Right lobe of liver (tissue), 6 donors: Measurements from ENCODE around the gene CACNB2. TPM values are rescaled to one million over a fixed set of nuclear protein-coding genes. Genes with fewer than 3 reads are reported as not detected.

Experiments used
- ATAC-seq, 4 donors: fragments of 200-7000 bp; cut with Tn5 transposase; one replicate each; pipeline ENCODE4 v1.9.1; 2020; ENCODE audit warnings: mild to moderate bottlenecking in 4 of 4, moderate library complexity in 4 of 4
- DNase-seq, 3 donors: peaks; one replicate each; pipeline ENCODE4 v3.0.0-alpha.2; 2020
- H3K27ac ChIP-seq, 3 donors: fragments of 200-600 bp; one replicate each; pipeline ENCODE4 v1.8.0; 2022
- H3K27me3 ChIP-seq, 2 donors: fragments of 200-600 bp; one replicate each; pipeline ENCODE4 v1.8.0; 2022
- H3K36me3 ChIP-seq, 4 donors: fragments of 200-600 bp; sonication (generic) in 1 of 4; one replicate each; pipeline versions ENCODE4 v1.5.1 to v1.8.0; 2017 to 2022; ENCODE audit warnings: control low read depth in 1 of 4
- H3K4me1 ChIP-seq, 4 donors: fragments of 200-600 bp; sonication (generic) in 1 of 4; one replicate each; pipeline versions ENCODE4 v1.5.1 to v1.8.0; 2017 to 2022; ENCODE audit warnings: control low read depth in 1 of 4
- H3K4me3 ChIP-seq, 3 donors: fragments of 200-600 bp; one replicate each; pipeline ENCODE4 v1.8.0; 2022
- H3K9me3 ChIP-seq, 4 donors: fragments of 200-600 bp; sonication (generic) in 1 of 4; one replicate each; pipeline versions ENCODE4 v1.5.1 to v1.8.0; 2017 to 2022; ENCODE audit warnings: control low read depth in 1 of 4
- POLR2A ChIP-seq: fragments of 450-650 bp; IDR thresholded peaks from one replicate; pipeline ENCODE4 v1.6.1; 2017; ENCODE audit warnings: antibody characterized with exemption, mild to moderate bottlenecking
- WGBS: methylation state at CpG from one replicate; pipeline ENCODE4 v1.1.6; 2018; ENCODE audit warnings: low coverage, low lambda C conversion rate; ENCODE audit not compliant: insufficient coverage; ENCODE audit errors: missing lambda C conversion rate; 5-methylcytosine and 5-hydroxymethylcytosine counted together
- intact Hi-C, 2 donors: fragments of 100-400 bp; cut with DNase I; formaldehyde crosslinking; loops; one replicate each; pipeline versions ENCODE4 v1.11.2 to v1.14.1; 2022
- total RNA-seq, 6 experiments: library from RNA; depleted of rRNA in 2 of 6; stranded (reverse); fragments of >200 nt in 2 of 6; fragmentation: NEBNext Ultra II Directional in 3 of 6; extraction: Animal tissue kit (Norgen Biotek cat#: 25700) in 3 of 6; gene quantifications; one replicate each; pipeline versions ENCODE4 v1.1.0 to v1.2.4, GENCODE V29; 2016 to 2023
- TF ChIP-seq, protein P1 (sequence below), 4 donors: fragments of 200-600 bp in 3 of 4; fragments of 450-650 bp in 1 of 4; IDR thresholded peaks; one replicate each; pipeline versions ENCODE4 v1.5.1 to v1.8.0; 2016 to 2022; ENCODE audit warnings: antibody characterized with exemption in 4 of 4, mild to moderate bottlenecking in 2 of 4
- donor health status: DM: no; HTN: yes; CAD: no.
- donor health status: DM: no; HTN: no; CAD: no.
- donor health status: DM: no; HTN: no; CAD: no.
- donor health status: DM: no; HTN: yes; CAD: no.
- donor health status: DM: no; HTN: yes; CAD: no.

CACNB2 gene
- total RNA-seq, 6 experiments from 2014 or later = 0.12 to 1.8 (median 1.0) TPM; not detected in 1

DNA sequence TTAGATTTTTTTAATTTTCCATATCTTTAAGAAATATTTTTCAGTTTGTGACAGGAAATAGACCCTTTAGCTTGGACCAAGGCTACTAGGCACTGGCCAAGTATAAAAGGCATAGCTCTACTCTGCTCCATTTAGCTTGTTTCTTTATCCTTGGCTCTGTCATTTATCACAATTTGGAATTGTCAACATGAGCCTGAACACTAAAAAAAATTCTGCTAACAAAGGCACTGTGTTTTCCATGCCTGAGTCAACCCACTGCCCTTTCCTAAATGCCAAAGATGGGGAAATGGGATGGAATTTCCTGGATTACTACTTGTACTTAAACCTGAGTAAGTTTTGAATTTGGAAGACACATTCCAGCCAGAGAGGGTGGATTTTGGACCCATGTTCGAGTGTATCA, 382.8 kb downstream of the CACNB2 start:
- H3K9me3 ChIP-seq = no peaks in the 10 kb centered on the region
- WGBS = 38% methylated on average over 1 of the region's 1 CpG
- H3K27me3 ChIP-seq = no peaks in the 10 kb centered on the region
- intact Hi-C loops = no loop called here
- H3K36me3 ChIP-seq = no peaks in the 10 kb centered on the region
- TF ChIP-seq, protein P1, sequence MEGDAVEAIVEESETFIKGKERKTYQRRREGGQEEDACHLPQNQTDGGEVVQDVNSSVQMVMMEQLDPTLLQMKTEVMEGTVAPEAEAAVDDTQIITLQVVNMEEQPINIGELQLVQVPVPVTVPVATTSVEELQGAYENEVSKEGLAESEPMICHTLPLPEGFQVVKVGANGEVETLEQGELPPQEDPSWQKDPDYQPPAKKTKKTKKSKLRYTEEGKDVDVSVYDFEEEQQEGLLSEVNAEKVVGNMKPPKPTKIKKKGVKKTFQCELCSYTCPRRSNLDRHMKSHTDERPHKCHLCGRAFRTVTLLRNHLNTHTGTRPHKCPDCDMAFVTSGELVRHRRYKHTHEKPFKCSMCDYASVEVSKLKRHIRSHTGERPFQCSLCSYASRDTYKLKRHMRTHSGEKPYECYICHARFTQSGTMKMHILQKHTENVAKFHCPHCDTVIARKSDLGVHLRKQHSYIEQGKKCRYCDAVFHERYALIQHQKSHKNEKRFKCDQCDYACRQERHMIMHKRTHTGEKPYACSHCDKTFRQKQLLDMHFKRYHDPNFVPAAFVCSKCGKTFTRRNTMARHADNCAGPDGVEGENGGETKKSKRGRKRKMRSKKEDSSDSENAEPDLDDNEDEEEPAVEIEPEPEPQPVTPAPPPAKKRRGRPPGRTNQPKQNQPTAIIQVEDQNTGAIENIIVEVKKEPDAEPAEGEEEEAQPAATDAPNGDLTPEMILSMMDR (IDR thresholded peaks at IDR 0.05) = no peak
- TF ChIP-seq POLR2A = no peak
- DNase-seq = no peak
- no peaks in the 10 kb centered on the region for H3K4me1 ChIP-seq
- no peak overlapping the region for H3K4me3 ChIP-seq
- no peak for ATAC-seq
- H3K27ac ChIP-seq = no peak overlapping the region

DNA sequence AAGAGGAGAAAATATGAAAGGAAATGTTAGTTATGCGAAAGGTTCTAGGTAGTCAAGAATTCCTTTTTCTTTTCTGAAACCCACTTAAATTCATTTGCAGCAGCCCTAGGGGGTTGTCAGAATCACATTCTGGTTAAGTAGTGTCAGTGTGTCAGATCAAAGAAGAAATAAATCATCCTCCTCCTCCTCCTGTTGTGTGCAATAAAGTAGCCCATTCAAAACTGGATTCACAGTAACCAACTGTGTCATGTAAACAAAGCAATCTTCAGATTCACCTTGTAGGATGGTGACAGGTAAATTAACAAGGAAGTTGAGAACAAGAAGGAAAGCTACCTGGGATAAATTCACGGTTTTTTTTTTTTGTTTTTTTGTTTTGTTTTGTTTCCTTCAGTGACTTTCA, 383.6 kb downstream of the CACNB2 start:
- Histone ChIP-seq H3K27ac (no peak overlapping the region), H3K27me3 (no peaks in the 10 kb centered on the region), H3K4me3 (no peak overlapping the region), H3K9me3 (no peaks in the 10 kb centered on the region), H3K36me3 (no peaks in the 10 kb centered on the region), H3K4me1 (no peaks in the 10 kb centered on the region)
- DNase-seq = no peak
- intact Hi-C loops = no loop called here
- 93% methylated on average over 2 of the region's 2 CpGs for WGBS
- TF ChIP-seq POLR2A = no peak
- TF ChIP-seq, protein P1 (IDR thresholded peaks at IDR 0.05) = no peak
- ATAC-seq = no peak

DNA sequence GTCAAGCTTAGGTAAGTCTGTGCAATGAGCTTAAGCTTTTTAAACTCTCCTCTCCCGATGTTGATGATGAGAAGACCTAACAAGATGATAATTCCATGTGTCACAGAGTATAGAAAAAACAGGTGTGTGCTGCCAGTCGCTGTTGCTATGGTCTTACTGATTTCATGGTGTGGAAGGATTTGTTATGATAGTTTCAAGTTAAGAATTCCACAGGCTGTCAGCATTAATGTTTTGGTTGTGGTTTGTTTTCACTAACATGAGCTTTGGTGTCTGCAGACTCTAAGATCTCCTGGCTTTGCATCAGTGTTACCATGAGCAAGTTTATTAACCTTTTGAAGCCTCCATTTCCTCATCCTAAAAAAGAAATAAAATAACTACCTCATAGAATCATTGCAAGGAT, 387.5 kb downstream of the CACNB2 start:
- ATAC-seq (no peak), DNase-seq (no peak)
- Histone ChIP-seq H3K27ac (no peak overlapping the region), H3K4me3 (no peak overlapping the region), H3K4me1 (no peaks in the 10 kb centered on the region), H3K27me3 (no peaks in the 10 kb centered on the region), H3K36me3 (peaks cover 0 to 4% (median 0%) of the 10 kb centered on the region in 4 donors), H3K9me3 (no peaks in the 10 kb centered on the region)
- no peak for TF ChIP-seq POLR2A
- TF ChIP-seq, protein P1 (IDR thresholded peaks at IDR 0.05) = no peak
- intact Hi-C loops = no loop called here
- WGBS = 95% methylated on average over 2 of the region's 2 CpGs

DNA sequence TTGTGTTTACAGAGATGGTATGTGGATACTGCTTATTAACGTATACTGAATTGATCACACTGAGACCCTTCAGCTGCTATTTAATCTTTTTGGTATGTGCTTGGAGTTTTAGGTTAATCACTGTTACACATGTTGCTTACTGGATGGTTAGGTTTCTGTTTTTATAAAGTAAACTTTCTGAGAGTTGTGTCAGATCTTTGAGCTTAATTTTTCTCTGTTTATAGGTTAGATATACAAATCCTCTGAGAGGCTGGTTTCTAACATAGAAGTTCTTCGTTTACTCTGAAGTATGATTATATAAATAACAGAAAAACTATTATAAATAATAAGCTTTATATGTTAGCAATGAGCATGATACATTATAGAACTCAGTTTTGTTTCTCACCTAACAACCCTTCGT, 388.1 kb downstream of the CACNB2 start:
- Histone ChIP-seq H3K27me3 (no peaks in the 10 kb centered on the region), H3K9me3 (no peaks in the 10 kb centered on the region), H3K36me3 (peaks cover 0 to 4% (median 0%) of the 10 kb centered on the region in 4 donors), H3K4me3 (no peak overlapping the region), H3K4me1 (no peaks in the 10 kb centered on the region), H3K27ac (no peak overlapping the region)
- no peak for TF ChIP-seq POLR2A
- DNase-seq (no peak), ATAC-seq (no peak)
- 94% methylated on average over 3 of the region's 3 CpGs for WGBS
- intact Hi-C loops = no loop called here

- intact Hi-C loops = no loop called here
- H3K4me1 ChIP-seq = no peaks in the 10 kb centered on the region
- no peaks in the 10 kb centered on the region for H3K27me3 ChIP-seq
- no peak for DNase-seq
- no peaks in the 10 kb centered on the region for H3K9me3 ChIP-seq
- peaks cover 0 to 6% (median 2%) of the 10 kb centered on the region in 4 donors for H3K36me3 ChIP-seq
- H3K4me3 ChIP-seq = no peak overlapping the region
- no peak overlapping the region for H3K27ac ChIP-seq
- TF ChIP-seq POLR2A = no peak
- TF ChIP-seq, protein P1 (IDR thresholded peaks at IDR 0.05) = no peak
- WGBS = 78% methylated on average over 7 of the region's 7 CpGs
- ATAC-seq = no peak
Measured at GRCh38 chr10:18532881-18533535, 392.8 kb downstream of the CACNB2 start.
